ENCODE measurements around the gene DEPDC5.

DEPDC5 gene

GRCh38 chr22:31897842-31898805, 144.3 kb downstream of the DEPDC5 start:
- DNase-seq = no peak

- no peak for DNase-seq
Observed at GRCh38 chr22:31898926-31899325, 145.1 kb downstream of the DEPDC5 start.

- DNase-seq = no peak
Observed at GRCh38 chr22:31899669-31900068, 145.8 kb downstream of the DEPDC5 start.

- DNase-seq = no peak
Observed at GRCh38 chr22:31901388-31902137, 147.7 kb downstream of the DEPDC5 start.

GRCh38 chr22:31904651-31905050, 150.8 kb downstream of the DEPDC5 start:
- no peak for DNase-seq

- DNase-seq = no peak
Observed at GRCh38 chr22:31905356-31905755, 151.5 kb downstream of the DEPDC5 start.

GRCh38 chr22:31906086-31906485, 152.3 kb downstream of the DEPDC5 start:
- no peak for DNase-seq

GRCh38 chr22:31906569-31906968, 152.8 kb downstream of the DEPDC5 start:
- DNase-seq = no peak

GRCh38 chr22:31909977-31910376, 156.2 kb downstream of the DEPDC5 start:
- no peak for DNase-seq

GRCh38 chr22:31911565-31912406, 158.0 kb downstream of the DEPDC5 start:
- DNase-seq = no peak

GRCh38 chr22:31912407-31912743, 158.6 kb downstream of the DEPDC5 start:
- no peak for DNase-seq

- no peak for DNase-seq
Observed at GRCh38 chr22:31915586-31915985, 161.8 kb downstream of the DEPDC5 start.

GRCh38 chr22:31917227-31917921, 163.6 kb downstream of the DEPDC5 start:
- DNase-seq = no peak

- DNase-seq = no peak
Observed at GRCh38 chr22:31919730-31920129, 165.9 kb downstream of the DEPDC5 start.

GRCh38 chr22:31920306-31920705, 166.5 kb downstream of the DEPDC5 start:
- no peak for DNase-seq

- DNase-seq = no peak
Observed at GRCh38 chr22:31921106-31921505, 167.3 kb downstream of the DEPDC5 start.

GRCh38 chr22:31922534-31922933, 168.7 kb downstream of the DEPDC5 start:
- DNase-seq = no peak

- DNase-seq = no peak
Observed at GRCh38 chr22:31923136-31923535, 169.3 kb downstream of the DEPDC5 start.

- no peak for DNase-seq
Observed at GRCh38 chr22:31923747-31924146, 169.9 kb downstream of the DEPDC5 start.

GRCh38 chr22:31925056-31925455, 171.2 kb downstream of the DEPDC5 start:
- no peak for DNase-seq

GRCh38 chr22:31926024-31926423, 172.2 kb downstream of the DEPDC5 start:
- no peak for DNase-seq

GRCh38 chr22:31926969-31927368, 173.2 kb downstream of the DEPDC5 start:
- DNase-seq = no peak
